GM19328 (cell line): ENCODE results near the gene CRB2.

Experiments
- ATAC-seq: cut with Tn5 transposase; IDR thresholded peaks from one replicate; pipeline ENCODE4 v1.9.1; 2021; ENCODE audit warnings: mild to moderate bottlenecking, moderate library complexity; ENCODE audit not compliant: unreplicated experiment

The CRB2 gene

DNA sequence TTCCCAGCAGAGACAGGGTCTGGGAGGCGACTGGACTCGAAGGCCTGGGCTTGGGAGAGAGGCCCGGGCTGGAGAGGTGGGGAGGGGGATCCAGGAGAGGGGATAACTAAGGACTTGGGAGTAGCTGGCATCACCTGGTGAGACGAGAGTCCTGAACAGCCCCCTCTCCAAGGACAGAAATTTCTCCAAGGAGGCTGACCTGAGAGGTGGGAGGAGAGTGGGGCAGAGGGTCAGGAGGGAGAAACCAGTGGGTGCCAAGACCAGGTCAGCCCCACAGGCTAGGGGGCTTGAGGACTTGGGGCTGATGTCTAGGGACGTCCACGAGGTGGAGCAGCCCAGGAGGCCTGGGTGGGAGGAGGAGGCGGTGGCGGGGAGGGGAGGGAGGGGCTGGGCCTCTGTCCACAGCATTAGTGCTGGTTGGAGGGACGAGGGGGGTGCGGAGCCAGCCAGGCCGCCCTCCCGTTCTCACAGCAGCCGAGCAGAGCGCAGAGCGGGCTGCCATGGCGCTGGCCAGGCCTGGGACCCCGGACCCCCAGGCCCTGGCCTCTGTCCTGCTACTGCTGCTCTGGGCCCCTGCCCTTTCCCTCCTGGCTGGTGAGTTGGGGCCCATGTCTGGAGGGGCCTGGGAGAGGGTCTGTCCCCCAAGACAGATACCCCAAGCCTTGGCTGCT, at the start of gene CRB2:
Gene CRB2, plus strand, starts transcription at position 437 of the 671 bp plus-strand sequence. Its CDS starts 64 bp downstream, at position 501.
- ATAC-seq, result no peak

- no peak for ATAC-seq
These were observed 46.4 kb upstream of the CRB2 start for GRCh38 chr9:123309611-123310010.

DNA sequence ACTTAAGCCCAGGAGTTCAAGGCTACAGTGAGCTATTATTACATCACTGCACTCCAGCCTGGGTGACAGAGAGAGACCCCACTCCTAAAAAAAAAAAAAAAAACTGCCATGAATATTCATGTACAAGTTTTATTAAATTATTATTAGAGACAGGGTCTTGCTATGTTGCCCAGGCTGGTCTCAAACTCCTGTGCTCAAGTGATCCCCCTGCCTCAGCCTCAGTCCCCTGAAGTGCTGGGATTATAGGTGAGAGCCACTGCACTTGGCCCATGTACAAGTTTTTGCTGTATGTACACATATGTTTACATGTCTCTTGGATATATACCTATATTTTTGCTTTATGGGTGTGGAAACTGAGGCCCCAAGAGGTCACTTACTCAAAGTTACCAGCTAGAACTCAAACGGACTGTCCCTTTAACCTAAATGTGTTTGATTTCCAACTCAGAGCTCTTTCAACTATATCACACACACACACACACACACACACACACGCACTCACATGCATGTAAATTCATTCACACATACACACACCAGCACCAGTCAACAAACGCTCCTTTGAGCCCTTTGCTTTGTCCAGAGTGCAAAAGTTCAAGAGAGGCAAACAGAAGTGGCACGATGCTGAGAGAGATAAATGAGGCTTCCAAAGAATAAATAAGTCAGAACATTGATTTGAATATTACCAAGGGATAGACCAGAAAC, 45.3 kb upstream of the CRB2 start:
- no peak for ATAC-seq

GRCh38 chr9:123311250-123311752, 44.7 kb upstream of the CRB2 start:
- ATAC-seq, result no peak

GRCh38 chr9:123312306-123312877, 43.6 kb upstream of the CRB2 start:
- ATAC-seq, result no peak

GRCh38 chr9:123314617-123315016, 41.4 kb upstream of the CRB2 start:
- no peak for ATAC-seq

- no peak for ATAC-seq
These were observed 40.4 kb upstream of the CRB2 start for GRCh38 chr9:123315635-123316034.

- ATAC-seq, result no peak
These were observed 39.8 kb upstream of the CRB2 start for GRCh38 chr9:123316053-123316718.

- no peak for ATAC-seq
These were observed 37.8 kb upstream of the CRB2 start for GRCh38 chr9:123318202-123318601.

GRCh38 chr9:123318961-123319421, 37.0 kb upstream of the CRB2 start:
- no peak for ATAC-seq

- no peak for ATAC-seq
These were observed 36.3 kb upstream of the CRB2 start for GRCh38 chr9:123319541-123320339.

DNA sequence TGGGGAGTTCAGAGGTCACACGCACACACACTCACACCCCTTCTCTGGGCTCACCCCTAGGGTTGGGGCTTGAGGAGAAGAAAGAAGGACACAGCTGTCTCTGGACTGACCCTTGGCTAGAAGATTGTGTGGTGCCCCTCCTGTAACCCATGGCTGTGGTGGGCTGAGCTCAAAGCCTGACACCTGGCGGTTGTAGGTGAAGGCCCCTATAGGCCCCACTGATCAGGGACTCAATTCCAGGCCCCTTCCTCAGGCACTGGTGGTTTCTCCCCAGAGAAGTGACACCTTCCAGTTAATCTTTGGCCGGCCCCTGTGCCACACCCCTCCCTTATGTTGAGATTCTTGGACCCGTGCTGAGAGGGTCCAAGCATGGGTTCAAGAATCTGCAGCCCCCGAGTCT, 35.2 kb upstream of the CRB2 start:
- no peak for ATAC-seq

GRCh38 chr9:123321616-123322272, 34.3 kb upstream of the CRB2 start:
- no peak for ATAC-seq

- no peak for ATAC-seq
These were observed 33.5 kb upstream of the CRB2 start for GRCh38 chr9:123322273-123323195.

DNA sequence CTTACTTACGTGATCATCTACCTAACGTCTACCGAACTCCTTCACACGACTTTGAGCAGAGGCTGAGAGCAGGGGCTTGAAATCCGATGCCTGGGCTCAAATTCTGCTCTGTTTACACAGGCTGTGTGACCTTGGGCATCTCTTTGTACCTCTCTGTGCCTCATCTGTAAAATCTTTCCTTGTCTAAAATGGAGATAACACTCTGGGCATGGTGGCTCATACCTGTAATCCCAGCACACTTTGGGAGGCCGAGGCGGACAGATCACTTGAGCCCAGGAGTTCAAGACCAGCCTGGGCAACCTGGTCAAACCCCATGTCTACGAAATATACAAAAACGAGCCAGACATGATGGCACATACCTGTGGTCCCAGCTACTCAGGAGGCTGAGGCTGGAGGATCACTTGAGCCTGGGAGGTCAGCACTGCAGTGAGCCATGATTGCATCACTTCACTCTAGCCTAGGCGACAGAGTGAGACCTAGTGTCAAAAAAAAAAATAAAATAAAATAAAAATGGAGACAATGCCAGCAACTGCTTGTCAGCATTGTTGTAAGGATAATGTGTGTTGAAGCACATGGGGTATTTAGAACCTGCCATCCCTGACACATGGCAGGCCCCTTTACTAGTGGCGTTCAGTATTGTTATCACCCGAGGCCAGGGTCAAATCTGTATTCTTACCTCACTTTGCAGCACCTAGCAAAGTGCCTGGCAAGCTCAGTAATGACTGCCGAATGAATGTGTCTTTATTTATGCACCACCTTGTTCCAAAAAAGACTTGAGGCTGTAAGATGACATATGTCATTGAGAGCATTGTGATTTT, 32.6 kb upstream of the CRB2 start:
- no peak for ATAC-seq

GRCh38 chr9:123324767-123325183, 31.2 kb upstream of the CRB2 start:
- ATAC-seq, result no peak

- no peak for ATAC-seq
These were observed 29.8 kb upstream of the CRB2 start for GRCh38 chr9:123326187-123326586.

GRCh38 chr9:123326662-123327093, 29.3 kb upstream of the CRB2 start:
- ATAC-seq, result no peak
